T-helper 2 cell treated with Interferon-gamma antibody and Interleukin-4, amounts not matched to agents 5 μg/mL and 100 μg/mL, for 36 hours (primary cell): ENCODE results near the gene IRF2BP2.

Experiments
- DNase-seq: peaks from one replicate; pipeline ENCODE4 v3.0.0; 2021; ENCODE audit warnings: low spot score
- H3K27ac Mint-ChIP-seq: one replicate; pipeline ENCODE4 v1.8.0; 2021; ENCODE audit warnings: mild to moderate bottlenecking, mixed read lengths
- H3K27me3 Mint-ChIP-seq: one replicate; pipeline ENCODE4 v1.8.0; 2021; ENCODE audit warnings: low read depth, mixed read lengths
- H3K36me3 Mint-ChIP-seq: one replicate; pipeline ENCODE4 v1.8.0; 2021; ENCODE audit warnings: low read depth, mixed read lengths
- H3K4me1 Mint-ChIP-seq: one replicate; pipeline ENCODE4 v1.8.0; 2021; ENCODE audit warnings: low read depth, mixed read lengths
- H3K4me3 Mint-ChIP-seq: one replicate; pipeline ENCODE4 v1.8.0; 2022; ENCODE audit warnings: mild to moderate bottlenecking, moderate library complexity, mixed read lengths
- H3K9me3 Mint-ChIP-seq: one replicate; pipeline ENCODE4 v1.8.0; 2021; ENCODE audit warnings: mixed read lengths

IRF2BP2 gene

DNA sequence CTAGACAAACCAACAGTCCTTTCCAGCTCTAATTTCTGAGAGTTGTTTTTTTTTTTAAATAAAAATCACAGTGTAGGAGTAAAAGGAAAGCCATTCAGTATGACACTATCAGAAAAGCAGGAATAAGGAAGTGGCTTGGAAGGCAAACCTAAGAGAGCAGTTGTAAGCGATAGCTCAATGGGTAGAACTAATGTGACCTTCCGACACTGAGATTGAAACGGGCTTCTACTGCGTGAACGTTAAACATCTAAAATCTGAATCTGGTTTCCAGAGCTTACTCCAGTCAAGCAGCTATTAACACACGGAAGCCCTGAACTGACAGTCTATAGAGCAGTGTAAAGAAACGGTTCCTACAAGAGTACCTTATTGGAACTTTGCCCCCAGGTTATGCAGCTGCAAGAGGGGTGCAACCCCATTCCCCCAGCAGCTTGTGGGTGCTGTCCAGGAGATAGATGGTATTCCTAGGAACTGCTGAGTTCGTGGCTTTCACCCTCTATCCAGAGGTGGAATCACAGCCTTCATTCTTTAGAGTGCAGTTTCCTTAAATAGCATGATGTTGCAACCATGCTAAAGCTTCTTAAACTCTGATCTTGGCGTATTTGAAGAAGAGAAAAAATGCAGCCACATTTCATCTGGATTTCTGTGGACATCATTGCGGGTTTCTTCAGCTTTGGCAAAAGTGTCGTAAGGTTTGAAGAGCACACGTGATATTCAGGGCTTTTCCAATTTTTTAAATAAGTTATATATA, 3.3 kb upstream of the IRF2BP2 start:
- DNase-seq = no peak
- Mint-ChIP-seq H3K27me3 (peaks cover 3% of the 10 kb centered on the region), H3K4me1 (peaks cover 40% of the 10 kb centered on the region), H3K9me3 (no peaks in the 10 kb centered on the region), H3K27ac (peak overlapping the region; percentile 100), H3K36me3 (peaks cover 3% of the 10 kb centered on the region), H3K4me3 (peak overlapping the region; percentile 89)

DNA sequence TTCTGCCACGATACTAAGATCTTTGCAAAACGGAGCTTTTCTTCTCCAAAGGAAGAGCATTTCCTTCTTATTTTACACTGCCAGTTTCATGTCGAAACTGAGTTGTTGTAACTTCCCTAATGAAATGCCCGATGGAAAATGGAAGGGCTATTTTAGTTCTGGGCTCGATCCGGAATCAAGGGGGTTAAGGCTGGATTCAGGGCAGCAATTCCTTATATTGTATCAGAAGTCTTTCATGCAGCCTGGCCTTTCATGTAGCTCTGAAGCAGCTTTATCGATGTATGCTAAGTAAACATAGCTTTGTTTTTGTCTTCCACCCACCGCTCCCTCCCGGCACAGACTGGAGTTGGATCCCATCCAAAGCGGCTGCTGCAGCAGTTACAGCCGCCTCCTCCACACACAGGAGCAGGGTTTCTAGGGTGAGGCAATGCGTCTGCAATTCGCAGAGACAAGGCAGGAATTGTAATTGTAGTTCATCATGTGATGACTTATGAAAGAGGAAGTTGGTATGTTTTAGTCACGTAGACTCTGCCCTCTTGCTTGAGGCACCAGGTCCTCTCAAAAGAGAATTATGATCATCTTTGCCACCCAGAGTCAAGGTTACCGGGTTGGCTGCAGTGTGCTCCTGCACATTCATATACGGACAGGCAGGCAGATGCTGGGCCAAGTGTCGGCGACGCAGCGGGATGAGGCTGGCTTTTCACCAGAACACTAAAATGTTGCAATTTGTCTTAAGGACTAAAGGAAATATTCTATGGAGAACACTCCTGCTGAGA, 2.6 kb upstream of the IRF2BP2 start:
- H3K4me3 Mint-ChIP-seq = peak overlapping the region; percentile 89
- H3K27ac Mint-ChIP-seq = peak overlapping the region; percentile 100
- H3K4me1 Mint-ChIP-seq = peaks cover 41% of the 10 kb centered on the region
- peaks cover 3% of the 10 kb centered on the region for H3K27me3 Mint-ChIP-seq
- H3K9me3 Mint-ChIP-seq = no peaks in the 10 kb centered on the region
- H3K36me3 Mint-ChIP-seq = peaks cover 11% of the 10 kb centered on the region
- DNase-seq = peak; percentile 73

GRCh38 chr1:234611847-234612351, 1.9 kb upstream of the IRF2BP2 start:
- Mint-ChIP-seq H3K4me3 (peak overlapping the region; percentile 89), H3K27ac (peak overlapping the region; percentile 100), H3K36me3 (peaks cover 17% of the 10 kb centered on the region), H3K9me3 (no peaks in the 10 kb centered on the region), H3K27me3 (peaks cover 3% of the 10 kb centered on the region), H3K4me1 (peaks cover 41% of the 10 kb centered on the region)
- DNase-seq = peak; percentile 31

DNA sequence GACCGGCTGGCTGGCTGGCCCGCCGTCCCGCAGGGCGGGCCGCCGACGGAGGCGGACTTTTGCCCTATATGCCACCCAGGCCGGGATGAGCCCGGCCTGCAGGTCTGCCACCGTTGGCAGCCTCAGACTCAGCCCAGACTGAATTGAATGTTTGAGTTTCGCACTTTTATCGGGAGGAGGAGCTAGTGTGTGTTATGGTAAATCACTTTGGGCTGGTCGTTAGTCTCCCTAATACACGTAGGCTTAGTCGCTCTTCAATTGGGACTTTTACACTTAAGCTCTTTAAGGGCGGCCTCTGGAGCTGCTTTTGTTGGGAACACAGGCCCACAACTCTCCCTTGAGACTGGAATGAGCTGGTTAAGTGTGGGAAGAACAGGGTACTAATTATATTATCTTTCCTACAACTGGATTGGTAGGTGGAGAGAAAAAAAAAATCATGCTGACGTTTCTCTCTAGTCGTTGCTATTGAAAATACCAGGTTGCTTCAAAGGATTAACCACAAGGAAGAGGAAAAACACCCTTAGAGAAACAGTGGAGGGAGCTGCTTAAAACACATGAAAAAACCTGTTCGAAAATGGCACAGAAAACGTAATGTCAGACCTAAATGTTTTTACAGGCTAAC, 1.4 kb upstream of the IRF2BP2 start:
- H3K4me3 Mint-ChIP-seq = peak overlapping the region; percentile 89
- DNase-seq = no peak
- no peaks in the 10 kb centered on the region for H3K9me3 Mint-ChIP-seq
- peaks cover 23% of the 10 kb centered on the region for H3K36me3 Mint-ChIP-seq
- peak overlapping the region; percentile 100 for H3K27ac Mint-ChIP-seq
- H3K4me1 Mint-ChIP-seq = peaks cover 42% of the 10 kb centered on the region
- peaks cover 3% of the 10 kb centered on the region for H3K27me3 Mint-ChIP-seq

DNA sequence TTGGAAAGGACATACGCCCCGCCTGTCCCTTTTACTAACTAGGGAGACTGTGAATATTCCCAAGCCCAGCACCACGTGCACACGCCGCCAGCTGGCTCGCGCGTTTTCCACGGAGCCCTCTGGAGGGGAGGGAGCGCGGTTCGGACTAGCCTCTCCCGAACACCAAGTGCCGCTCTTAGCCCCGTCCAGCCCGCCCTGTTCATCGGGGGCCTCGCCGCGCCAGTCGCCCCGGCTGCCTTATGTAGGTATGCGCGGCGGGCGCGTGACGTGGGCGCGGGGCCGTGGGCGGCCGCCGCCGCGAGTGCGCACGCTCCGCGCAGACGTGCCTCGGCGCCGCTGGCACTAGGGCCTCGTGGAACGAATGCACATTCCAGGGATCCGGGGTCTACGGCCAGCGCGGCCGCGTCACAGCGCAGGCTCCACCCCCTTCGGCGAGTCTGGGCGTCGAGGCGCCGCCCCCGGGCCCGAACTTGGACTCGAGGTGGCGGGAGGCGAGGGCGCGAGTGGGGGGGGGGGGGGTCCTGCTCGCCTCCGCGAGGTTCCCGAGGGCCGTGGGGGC, 767 bp upstream of the IRF2BP2 start:
- peaks cover 47% of the 10 kb centered on the region for H3K4me1 Mint-ChIP-seq
- H3K4me3 Mint-ChIP-seq = peak overlapping the region; percentile 89
- peak; percentile 93 for DNase-seq

DNA sequence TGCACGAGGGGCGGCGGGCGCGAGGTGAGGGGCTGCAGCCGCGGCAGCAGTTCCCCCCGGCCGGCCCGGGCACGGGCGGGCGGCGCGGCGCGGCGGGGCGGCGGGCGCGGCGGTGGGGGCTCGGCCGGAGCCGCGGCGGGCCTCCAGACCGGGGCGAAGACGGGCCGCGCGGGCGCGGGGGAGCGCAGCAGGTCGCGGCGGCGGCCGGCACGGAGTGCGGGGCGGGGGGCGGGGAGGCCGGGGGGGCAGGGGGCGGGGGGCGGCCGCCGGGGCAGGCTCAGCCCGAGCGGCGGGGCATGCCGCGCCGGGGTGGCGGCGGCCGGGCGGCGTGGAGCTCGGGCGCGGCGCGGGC, 311 bp downstream of the IRF2BP2 start:
- H3K4me1 Mint-ChIP-seq = peaks cover 54% of the 10 kb centered on the region
- H3K36me3 Mint-ChIP-seq = peaks cover 39% of the 10 kb centered on the region
- peaks cover 3% of the 10 kb centered on the region for H3K27me3 Mint-ChIP-seq
- H3K4me3 Mint-ChIP-seq = no peak overlapping the region
- DNase-seq = no peak
- H3K9me3 Mint-ChIP-seq = no peaks in the 10 kb centered on the region
- no peak overlapping the region for H3K27ac Mint-ChIP-seq

More for the DNA sequence above, 767 bp upstream of the IRF2BP2 start:
- Mint-ChIP-seq H3K27me3 (peaks cover 3% of the 10 kb centered on the region), H3K27ac (peak overlapping the region; percentile 98), H3K36me3 (peaks cover 29% of the 10 kb centered on the region), H3K9me3 (no peaks in the 10 kb centered on the region)

GRCh38 chr1:234608911-234609690, 877 bp downstream of the IRF2BP2 start:
- no peaks in the 10 kb centered on the region for H3K9me3 Mint-ChIP-seq
- peaks cover 54% of the 10 kb centered on the region for H3K4me1 Mint-ChIP-seq
- H3K36me3 Mint-ChIP-seq = peaks cover 42% of the 10 kb centered on the region
- H3K27me3 Mint-ChIP-seq = peaks cover 3% of the 10 kb centered on the region
- peak overlapping the region; percentile 87 for H3K27ac Mint-ChIP-seq
- H3K4me3 Mint-ChIP-seq = peak overlapping the region; percentile 68
- DNase-seq = peak; percentile 68

- Mint-ChIP-seq H3K9me3 (no peaks in the 10 kb centered on the region), H3K4me1 (peaks cover 51% of the 10 kb centered on the region), H3K27me3 (peaks cover 3% of the 10 kb centered on the region), H3K4me3 (peak overlapping the region; percentile 92), H3K27ac (peak overlapping the region; percentile 96), H3K36me3 (peaks cover 49% of the 10 kb centered on the region)
- DNase-seq = peak; percentile 82
These were observed 1.7 kb downstream of the IRF2BP2 start for GRCh38 chr1:234608025-234608910.

DNA sequence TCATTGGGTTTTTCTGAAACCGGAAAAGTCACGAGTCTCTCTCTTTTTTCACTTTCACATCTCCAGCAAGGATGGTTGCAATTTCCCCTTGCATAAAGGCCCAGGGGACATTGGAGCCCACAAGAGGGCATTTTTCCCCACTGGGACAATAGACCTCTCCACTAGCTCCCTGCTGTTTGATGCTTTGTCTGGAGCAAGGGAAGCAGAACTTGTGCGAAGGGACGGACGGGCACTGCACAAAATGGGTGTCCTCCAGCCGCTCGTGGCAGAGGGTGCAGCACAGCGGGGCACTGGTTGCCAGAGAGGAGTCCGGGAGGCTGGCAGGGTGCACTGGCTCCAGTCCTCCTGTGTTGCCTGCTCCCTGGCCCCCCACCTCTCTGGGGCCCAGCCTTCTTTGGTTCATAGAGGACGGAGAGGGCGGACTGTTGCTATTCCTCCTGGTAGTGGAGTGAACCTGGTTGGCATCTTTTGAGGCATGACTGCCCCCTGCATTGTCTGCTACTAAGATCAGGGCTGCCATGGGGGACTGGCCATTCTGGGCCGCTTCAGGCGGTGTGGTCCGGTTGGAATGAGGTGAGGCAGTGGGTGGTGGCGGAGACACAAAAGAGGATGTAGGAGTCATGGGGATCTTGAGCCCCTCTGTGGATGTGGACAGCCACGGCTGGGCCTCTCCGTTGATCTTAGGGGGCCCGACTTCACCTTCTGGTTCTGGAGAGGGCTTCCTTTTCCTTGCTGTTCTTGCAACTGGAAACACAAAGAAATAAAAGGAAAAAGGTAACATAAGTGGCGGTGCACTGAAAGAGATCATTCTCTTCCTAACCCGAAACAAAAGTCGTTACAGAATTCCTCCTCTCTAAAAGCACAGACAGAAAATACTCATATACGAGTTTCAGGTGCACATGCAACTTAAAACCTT, 2.6 kb downstream of the IRF2BP2 start:
- peaks cover 3% of the 10 kb centered on the region for H3K27me3 Mint-ChIP-seq
- DNase-seq = peak; percentile 31
- peaks cover 57% of the 10 kb centered on the region for H3K36me3 Mint-ChIP-seq
- peaks cover 49% of the 10 kb centered on the region for H3K4me1 Mint-ChIP-seq
- no peaks in the 10 kb centered on the region for H3K9me3 Mint-ChIP-seq
- H3K27ac Mint-ChIP-seq = peak overlapping the region; percentile 96
- H3K4me3 Mint-ChIP-seq = peak overlapping the region; percentile 92

DNA sequence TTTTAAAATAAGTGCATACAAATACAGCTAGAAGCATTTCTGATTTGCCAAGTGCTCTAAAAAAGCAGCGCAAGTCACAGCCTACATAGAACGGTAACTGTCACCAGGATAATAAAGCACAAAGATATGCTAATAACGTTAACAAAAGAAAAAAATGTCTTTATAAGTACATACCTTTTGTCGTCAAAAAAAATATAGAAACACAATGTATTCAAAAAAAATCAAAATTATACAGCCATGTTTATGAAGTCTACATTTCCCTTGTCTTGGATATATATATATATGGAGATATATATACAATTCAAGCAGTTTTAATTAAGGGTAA, 3.2 kb downstream of the IRF2BP2 start:
- Mint-ChIP-seq H3K4me1 (peaks cover 48% of the 10 kb centered on the region), H3K27ac (peak overlapping the region; percentile 96), H3K27me3 (peaks cover 3% of the 10 kb centered on the region), H3K4me3 (peak overlapping the region; percentile 92), H3K9me3 (no peaks in the 10 kb centered on the region), H3K36me3 (peaks cover 60% of the 10 kb centered on the region)
- no peak for DNase-seq

GRCh38 chr1:234605983-234606783, 3.8 kb downstream of the IRF2BP2 start:
- H3K9me3 Mint-ChIP-seq = no peaks in the 10 kb centered on the region
- H3K4me3 Mint-ChIP-seq = peak overlapping the region; percentile 92
- H3K4me1 Mint-ChIP-seq = peaks cover 49% of the 10 kb centered on the region
- H3K27ac Mint-ChIP-seq = peak overlapping the region; percentile 96
- peak; percentile 48 for DNase-seq
- H3K36me3 Mint-ChIP-seq = peaks cover 60% of the 10 kb centered on the region
- H3K27me3 Mint-ChIP-seq = peaks cover 3% of the 10 kb centered on the region
